ENCODE measurements around the gene DET1.
"Not testable (repeated sequence)": the region's sequence is repeated elsewhere in the genome, so short reads cannot be mapped to it uniquely, and the experiment has no call there.

DET1 gene

DNA sequence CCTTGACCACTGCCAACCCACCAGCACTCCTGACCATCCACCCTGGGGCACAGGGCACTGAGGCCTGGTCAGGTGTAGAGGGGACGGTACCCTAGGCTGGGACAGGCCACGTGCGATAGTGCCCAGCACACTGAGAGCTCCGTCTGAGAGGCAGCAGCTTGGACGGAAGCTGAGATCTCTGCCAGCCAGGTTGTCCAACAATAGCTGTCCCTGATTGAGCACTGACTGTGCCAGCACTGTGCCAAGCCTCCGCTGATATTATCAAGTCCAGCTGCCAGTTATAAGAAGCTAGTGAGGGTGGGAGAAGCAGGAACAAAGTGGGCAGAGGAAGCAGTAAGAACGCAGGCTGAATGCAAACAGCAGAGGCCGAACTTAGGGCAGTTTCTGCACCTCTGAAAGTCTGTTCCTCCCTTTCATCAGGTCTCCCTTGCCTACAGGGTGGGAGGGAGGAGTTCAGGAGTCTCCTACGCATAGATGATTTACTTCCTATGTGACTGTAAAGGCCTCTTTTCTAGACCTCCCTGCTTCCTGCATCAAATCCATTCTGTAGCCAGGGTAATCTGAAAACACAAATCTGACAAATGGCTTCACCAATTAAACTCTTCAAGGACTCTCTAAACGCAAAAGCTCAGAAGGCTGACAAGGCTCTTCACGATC is 49.2 kb downstream of the DET1 start:
- no peak for DNase-seq (ENCODE audit: low read depth)

DNA sequence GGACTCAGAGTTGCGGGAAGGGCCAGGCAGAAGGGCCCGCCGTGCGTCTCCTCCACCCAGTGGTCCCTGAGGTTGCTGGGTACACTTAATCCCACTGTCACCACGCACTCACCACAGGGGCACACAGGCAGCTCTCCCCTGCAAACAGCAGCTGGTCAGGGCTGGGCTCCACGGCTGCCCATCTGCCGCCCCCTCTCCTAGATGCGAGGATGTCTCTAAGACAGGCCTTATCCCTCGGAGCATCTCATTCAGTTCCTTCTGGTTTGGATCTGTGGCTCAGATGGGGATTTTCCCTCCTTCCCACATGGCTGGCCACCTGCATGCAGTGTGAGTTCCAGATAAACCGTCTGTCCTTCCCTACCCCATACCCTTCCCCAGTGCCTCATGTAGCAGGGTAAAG is 52.6 kb downstream of the DET1 start:
- DNase-seq (ENCODE audit: low read depth) = no peak

DNA sequence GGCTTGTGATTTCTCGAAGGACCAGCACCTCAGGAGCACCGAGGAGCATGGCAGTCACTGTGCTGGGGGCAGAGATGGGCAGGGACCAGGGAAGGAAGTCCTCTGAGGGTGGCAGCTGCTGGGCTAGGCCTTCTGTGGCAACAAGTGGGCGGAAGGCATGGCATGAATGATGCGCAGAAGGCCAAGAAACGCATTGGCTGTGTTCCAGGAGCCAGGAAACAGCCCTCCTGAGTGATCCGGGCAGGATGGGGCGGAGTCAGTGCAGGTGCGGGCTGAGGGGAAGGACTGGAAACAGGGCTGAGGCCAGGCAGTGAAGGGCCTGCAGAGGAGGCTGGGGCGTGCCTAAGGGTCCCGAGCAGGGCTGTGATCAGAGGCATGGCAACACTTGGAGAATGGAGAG is 55.3 kb downstream of the DET1 start:
- DNase-seq (ENCODE audit: low read depth) = no peak

DNA sequence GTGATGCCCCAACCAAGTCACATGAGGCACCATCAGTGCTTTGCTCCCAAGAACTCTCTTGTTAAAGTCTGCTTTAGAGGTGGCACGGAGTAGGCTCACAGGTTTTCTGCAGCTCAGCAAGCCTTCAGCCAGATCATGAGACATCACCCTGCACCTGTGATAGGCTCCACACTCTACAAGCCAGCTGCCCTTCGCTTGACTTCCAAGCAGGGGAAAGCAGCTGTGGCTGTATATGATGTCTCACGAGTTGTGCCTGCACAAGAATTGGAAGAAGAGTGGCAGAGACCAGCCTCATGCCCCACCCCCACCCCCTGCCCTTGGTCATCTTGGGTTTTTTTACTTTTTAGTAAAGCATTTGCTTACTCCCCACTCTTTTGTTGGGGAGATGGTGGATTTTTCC is 56.4 kb downstream of the DET1 start:
- DNase-seq (ENCODE audit: low read depth) = no peak

DNA sequence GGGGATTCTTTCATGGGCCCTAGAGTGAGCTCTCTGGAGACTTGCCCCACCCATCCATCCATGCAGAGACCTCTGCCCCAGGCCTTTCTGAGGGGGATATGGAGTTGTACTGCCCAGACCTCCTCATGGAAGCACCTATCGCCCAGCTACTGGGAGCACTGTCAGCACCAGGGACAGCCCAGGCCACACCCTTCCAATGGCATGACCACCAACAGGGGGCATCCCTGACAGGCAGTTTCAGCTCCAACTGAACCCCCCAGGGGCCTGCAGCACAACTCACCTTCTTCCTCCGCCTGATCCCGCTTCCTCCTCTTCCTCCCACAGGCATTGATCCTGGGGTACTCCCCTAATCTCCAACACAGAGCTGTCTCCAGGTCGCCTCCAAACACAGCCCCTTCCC is 57.2 kb downstream of the DET1 start:
- DNase-seq (ENCODE audit: low read depth) = no peak

DNA sequence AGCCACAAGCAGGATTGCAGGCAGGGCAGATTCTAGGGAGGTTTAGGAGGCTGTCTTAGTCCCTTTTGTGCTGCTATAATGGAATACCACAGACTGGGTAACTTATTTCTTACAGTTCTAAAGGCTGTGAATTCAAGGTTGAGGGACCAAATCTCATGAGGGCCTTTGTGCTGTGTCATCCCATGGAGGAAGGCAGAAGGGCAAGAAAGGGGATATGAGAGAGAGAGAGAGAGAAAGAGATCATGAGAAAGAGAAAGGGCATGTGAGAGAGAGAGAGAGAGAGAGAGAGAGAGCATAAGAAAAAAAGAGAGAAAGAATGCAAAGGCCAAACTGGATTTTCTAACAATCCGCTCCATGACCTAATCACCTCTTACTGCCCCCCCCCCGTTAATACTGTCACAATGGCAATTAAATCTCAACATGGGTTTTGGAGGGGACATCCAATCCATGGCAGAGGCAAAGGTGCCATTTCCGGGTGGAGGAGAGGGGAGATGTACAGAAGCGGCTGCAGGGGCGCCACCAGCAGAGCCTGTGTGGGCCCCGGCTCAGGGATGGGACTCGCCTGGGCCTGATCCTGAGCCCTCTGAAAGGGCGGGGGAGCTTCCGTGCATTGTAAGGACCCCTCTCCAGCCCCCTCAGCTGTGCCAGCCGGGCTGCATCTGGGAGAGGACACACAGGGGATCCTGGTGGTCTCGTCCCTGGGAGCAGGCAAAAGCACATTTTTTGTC is 58.5 kb downstream of the DET1 start:
- DNase-seq (ENCODE audit: low read depth) = no peak

DNA sequence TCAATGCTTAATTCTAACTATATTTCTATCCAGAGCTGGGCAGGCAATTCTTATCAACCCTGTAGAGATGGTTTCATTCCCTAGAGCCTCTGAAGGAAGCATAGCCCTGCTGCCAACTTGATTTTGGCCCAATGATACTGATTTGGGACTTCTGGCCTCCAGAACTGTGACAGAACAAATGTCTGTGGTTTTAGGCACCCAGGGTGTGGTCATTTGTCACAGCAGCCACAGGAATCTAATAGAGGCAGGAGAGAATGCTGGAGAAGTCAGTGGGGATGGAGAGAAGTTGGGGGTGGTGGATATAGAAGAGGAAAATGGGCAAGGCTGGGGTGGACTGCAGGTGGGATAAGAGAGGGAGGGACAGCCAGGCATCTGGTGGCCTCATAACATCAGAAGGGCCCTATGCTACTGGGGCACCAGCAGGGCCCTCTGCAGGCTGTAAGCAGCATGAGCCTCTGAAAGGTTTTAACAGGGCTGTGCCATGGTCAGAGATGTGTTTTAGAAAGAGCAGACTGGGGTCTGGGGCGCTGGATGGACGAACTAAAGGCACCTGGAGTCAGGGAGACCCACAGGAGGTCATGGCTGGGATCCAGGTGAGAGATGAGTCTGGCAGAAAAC is 59.2 kb downstream of the DET1 start:
- DNase-seq (ENCODE audit: low read depth) = no peak

DNA sequence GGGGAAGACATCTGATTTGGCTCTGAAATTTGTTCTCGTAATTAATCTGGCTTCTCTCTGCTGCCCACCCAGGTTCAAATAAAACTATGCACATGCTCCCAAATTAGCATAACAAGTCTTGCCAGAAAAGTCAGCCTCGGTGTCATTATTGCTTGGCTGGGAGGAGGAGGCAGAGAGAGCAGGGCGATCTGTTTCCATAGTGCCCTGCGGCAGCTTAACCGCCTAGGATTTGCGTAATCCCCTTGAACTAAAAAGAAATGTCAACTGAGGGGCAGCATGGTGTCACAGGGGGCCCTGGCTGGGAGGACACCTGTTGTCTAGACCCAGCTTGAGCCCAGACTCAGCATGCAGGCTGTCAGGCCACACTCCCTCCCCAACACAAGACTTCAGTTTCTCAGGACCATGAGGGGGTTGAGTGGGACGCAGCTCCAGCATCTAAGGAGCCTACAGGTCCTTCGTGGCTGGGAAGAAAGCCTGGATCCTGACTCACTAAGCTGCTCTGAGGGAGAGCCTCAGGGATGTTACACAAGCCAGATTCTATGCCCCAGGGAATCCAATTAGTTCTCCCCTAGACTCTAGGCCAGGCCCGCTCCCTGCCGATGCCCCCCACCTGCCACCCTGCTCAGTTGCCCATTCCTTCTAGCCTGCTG is 61.7 kb downstream of the DET1 start:
- DNase-seq (ENCODE audit: low read depth) = no peak

DNA sequence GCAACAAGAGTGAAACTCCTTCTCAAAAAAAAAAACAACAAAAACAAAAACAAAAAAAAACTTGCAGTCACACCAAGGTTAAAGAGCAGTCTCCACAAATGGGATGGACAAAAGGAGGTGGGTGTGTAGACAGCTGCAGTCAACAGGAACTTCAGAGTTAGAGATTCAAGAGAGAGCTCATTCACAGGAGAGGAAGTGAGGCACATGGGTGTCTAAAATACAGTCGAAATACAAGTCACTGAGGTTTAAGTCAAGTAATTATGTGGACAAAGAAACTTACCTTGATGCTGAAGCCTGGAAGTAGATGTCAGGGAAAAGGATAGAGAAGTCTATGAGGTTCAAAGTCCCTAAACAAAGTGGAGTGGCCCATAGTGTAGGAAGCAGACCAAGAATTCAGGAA is 64.2 kb downstream of the DET1 start:
- DNase-seq (ENCODE audit: low read depth) = no peak

DNA sequence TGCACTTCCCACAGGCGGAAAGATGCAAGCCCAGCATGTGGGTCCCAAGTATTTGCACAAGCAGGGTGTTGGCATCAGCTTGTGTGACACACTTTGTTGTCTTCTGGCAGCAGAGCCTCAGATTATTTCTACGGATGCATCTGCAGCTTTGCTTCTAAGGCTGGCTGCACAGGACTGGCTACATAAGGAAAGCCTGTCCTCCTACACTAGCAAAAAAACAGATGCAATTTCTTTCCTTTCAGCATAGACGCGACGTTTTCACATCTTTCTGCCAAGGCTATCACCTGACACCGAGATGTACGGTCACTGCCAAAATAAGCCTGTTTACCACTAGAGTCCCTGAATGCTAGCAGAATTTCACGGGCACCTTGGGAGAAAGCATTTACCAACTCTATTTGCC is 65.5 kb downstream of the DET1 start:
- no peak for DNase-seq (ENCODE audit: low read depth)

DNA sequence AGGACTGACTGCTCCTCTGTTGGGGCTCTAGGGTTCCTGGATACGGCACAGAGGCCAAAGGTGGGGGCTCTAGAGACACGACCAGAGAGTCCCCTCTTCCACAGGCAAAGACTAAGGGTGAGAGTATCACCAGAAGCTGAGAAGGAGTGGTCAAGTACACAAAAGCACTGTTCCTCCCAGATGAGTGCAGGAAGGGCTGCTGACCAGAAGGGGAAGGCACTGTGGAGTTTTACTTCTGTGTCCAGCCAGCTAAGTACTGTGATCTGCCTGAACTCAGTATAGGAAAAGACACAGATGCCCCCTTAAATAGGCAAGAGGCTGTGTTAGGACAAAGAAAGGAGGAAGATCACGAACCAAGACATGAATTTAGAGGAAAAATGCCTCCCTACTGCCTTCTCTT is 67.3 kb downstream of the DET1 start:
- no peak for DNase-seq (ENCODE audit: low read depth)

DNA sequence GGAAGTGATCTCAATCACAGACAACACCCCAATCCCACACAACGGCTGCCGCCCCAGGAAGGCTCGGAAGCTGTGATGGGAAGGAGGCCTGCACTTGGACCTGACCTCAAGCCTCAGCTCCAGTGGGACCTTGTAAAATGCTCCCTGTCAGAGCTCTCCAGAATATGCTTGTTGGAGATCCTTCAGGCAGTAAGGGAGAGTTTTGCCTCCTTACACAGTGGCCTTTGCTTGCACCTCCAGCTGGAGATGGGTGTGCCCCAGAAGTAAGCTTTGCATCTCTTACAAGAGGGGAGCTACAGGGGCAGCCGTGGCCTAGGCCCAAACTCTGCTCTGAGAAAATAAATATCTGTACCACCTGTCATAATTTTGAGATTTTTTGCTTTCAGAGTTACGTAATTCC is 68.6 kb downstream of the DET1 start:
- no peak for DNase-seq (ENCODE audit: low read depth)

DNA sequence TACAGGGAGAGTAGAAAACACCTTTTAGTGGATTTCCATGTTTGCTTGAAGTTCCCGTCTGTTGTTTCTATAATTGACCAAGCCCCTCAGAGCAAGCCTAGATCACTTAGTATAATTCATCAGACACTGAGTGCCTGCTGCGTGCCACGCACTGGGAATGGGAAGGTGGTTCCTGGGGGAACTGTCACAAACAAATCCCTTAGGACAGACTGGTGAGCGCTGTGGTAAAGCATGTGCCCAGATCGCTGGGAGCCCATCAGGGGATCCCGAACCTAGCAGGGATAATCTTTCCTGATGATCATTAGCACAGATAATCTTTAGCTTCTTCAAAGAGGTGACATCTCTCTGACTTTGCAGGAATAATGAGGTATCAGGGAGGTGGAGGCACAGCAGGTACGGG is 69.4 kb downstream of the DET1 start:
- DNase-seq (ENCODE audit: low read depth) = no peak

DNA sequence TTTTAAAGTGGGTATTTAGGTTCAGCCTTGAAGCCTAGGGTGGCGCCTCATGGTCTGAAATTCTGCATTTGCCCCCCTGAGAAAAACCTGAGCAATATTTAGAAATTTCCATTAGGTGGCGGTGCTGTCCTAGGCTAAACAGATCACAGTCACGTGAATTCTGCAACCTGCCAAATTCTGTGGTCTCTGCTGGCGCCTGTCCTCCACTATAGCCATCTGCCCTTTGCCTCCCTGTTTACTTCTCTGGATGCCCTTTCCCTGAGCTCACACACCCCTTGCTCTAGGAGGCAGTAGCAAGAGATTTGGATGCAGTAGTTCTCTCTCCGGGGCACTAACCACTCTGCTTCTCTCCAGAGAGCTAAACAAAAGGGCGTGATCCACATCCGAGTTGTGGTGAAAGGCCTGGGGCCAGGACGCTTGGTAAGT is 69.8 kb downstream of the DET1 start:
- DNase-seq (ENCODE audit: low read depth) = no peak

DNA sequence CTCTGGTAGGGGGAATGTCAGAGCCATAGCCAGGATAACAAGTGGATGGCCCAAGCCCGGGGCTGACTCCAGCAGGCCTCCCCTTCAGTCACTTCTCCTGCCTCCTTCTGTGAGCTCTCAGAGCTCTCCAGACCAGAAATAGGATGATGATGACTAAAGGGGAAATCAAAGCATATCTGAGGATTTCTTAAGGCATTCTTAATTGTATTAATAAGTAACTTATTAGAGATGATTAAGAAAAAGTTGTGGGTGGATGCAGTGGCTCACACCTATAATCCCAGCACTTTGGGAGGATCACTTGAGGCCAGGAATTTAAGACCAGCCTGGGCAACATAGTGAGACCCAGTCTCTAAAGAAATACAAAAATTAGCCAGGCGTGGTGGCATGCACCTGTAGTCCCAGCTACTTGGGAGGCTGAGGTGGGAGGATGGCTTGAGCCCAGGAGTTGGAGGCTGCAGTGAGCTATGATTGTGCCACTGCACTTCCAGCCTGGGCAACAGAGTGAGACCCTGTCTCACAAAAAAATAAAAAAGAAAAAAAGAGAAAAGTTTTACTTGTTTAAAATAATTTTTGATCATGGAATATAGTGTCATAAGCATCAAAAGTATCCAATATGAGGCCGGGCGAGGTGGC is 72.7 kb downstream of the DET1 start:
- DNase-seq (ENCODE audit: low read depth) = not testable (repeated sequence)

DNA sequence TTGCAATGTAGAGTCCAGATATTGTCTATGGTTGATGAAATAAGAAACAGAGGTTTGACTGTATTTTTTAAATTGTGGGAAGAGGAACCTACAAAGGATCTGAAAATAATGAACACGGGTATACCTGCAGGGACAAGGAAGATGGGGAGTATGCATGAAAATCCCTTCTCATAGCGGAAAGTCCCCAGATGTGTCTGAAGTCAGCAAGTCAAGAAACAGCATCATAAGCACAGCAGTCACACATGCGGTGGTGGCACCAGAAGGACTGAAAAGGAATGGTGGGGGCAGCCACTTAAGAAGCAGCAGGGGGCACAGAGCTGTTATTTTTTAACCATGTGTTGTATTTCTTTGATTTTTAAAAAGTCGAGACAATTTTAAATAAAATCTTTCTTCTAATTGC is 74.3 kb downstream of the DET1 start:
- no peak for DNase-seq (ENCODE audit: low read depth)

DNA sequence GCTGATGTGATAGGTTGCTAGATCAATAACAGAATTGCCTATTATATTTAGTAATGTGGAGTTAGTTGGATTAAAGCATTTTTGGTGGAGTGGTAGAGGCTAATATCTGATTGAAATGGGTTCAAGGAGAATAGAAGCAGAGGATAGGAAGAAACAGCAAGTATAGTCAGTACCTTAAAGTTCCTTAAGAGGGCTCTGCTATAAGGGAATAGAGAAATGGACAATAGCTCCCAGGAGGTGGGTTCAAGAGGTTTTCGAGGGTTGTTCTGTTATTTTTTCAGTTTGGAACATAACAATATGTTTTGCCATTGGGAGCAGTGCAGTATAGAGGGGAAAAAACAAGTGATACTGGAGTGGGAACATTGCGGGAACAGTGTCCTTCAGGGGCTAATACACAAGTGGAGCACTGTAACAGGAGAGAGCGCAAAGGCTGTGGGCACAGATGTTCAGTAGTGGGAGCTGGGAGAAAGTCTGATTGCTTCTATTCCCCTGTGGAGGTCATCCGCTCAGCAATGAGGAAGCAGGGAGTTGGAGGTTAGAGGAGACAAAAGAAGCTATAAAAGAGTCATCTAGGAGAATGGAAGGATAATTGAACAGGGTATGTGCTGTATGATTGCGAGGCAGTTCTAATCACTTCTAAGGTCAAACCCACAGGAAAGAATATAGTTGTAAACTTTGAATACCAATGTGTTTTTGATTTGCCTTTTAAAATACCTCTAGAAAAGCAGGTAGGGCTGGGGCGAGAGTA is 75.7 kb downstream of the DET1 start:
- no peak for DNase-seq (ENCODE audit: low read depth)

DNA sequence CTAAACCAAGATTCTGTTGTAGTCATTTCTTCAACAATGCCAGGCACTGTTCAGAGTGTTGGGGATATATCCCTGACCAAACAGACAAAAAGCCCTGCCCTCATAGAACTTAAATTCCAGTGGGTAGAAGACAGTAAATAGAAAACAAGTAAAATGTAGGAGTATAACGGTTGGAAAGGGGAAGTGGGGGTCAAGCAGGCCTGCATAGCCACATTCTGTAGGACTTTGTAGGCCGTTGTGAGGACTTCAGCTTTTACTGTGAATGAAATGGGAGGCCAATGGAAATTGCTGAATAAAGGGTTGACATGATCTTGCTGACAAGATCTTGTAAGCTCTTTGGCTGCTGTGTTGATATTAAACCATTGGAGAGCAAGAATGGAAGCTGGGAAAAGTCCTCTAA is 77.2 kb downstream of the DET1 start:
- no peak for DNase-seq (ENCODE audit: low read depth)

DNA sequence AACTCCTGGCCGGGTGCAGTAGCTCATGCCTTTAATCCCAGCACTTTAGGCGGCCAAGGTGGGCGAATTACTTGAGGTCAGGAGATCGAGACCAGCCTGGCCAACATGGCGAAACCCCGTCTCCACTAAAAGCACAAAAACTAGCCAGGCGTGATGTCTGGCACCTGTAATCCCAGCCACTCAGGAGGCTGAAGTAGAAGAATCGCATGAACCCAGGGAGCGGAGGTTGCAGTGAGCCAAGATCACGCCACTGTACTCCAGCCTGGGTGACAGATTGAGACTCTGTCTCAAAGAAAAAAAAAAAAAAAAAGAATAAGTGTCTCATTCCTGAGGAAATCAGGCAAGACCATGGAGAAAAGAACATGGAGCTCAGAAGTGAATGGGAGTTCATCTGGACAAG is 77.8 kb downstream of the DET1 start:
- DNase-seq (ENCODE audit: low read depth) = not testable (repeated sequence)

DNA sequence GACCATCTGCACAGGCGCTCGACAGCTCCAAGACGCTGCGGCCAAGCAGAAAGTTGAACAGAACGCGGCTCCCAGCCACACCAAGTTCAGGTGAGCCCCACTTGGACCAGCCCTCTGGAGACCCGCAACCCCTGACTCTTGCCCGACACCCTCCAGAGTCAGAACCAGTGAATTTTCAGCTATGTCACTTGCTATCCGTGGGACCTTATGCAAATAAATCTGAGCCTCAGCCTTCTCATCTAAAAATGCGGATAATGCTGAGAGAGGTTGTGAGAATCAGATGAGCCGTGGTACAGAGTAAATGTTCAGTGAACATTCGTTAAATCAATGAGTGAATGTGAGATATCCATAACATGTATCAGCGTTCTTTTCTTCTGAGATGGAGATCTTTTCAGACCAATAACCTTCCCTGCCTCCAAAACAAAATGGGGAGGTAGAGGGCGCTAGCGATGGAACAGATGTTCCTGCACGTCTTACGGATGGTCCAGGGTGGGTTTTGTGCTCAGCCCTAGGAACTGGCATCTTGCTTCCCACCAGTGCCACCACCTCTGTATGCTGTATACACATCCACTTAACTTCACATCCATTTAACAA is 78.4 kb downstream of the DET1 start:
- DNase-seq (ENCODE audit: low read depth) = no peak

Measured in stimulated activated CD8-positive, alpha-beta memory T cell treated with anti-CD3 and anti-CD28 coated beads, Interleukin-15, amount 100 ng/mL, for 24 hours (primary cell).